H1 (cell line): ENCODE results near the gene PPP2R3C. TPM values are rescaled to one million over a fixed set of nuclear protein-coding genes. Genes with fewer than 3 reads are reported as not detected.

Experiments
- JUN ChIP-seq: IDR thresholded peaks from 2 replicates; pipeline ENCODE4 v1.6.1; 2011; ENCODE audit warnings: low read depth, mild to moderate bottlenecking, improper control_type of control experiment, low read length
- polyA plus RNA-seq, 7 experiments: library from polyadenylated mRNA; depleted of rRNA in 3 of 7; stranded (reverse) in 5 of 7; unstranded in 2 of 7; fragments of >200 nt in 5 of 7; fragments of 200-250 nt in 2 of 7; gene quantifications; 1 replicate in 5 of 7; 2 replicates in 1 of 7; 4 replicates in 1 of 7; pipeline versions ENCODE4 v1.2.1 to v1.2.3, GENCODE V29; 2011 to 2013; ENCODE audit warnings: missing spikeins in 2 of 7, mixed read lengths in 2 of 7
- total RNA-seq: library from RNA; stranded (reverse); fragmentation: NEBNext Ultra II Directional; extraction: Animal tissue kit (Norgen Biotek cat#: 25700); gene quantifications from 2 replicates; pipeline ENCODE4 v1.2.1, GENCODE V29; 2021

PPP2R3C gene
- total and polyA plus RNA-seq, 2 of the 8 experiments (the other 6 are each of a cell fraction or from before 2014, with no cell fraction given): 7.1 to 26.7 TPM

- TF ChIP-seq JUN: no peak
Observed at GRCh38 chr14:35158491-35158890, 36.7 kb upstream of the PPP2R3C start (continued).
